ENCODE measurements around the gene CTPS1.

DNA sequence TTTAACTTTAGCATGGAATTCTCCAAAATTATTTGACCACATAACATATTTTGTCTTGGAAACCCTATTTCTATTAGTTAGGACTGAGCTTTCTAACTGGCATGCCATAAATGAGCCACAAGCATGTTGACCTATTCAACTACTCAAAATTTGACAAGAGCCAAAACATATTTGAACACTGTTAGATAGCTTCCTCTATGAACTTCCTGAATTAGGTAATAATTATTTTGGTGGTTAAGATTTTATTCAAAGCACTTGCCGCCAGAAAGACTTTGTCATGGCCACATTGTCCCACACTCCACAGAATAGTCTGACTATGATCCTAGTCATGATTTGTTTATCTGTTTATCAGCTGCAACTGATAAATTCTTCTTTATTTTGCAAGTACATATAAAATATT is 23.1 kb upstream of the CTPS1 start:
- TF ChIP-seq, protein P1, sequence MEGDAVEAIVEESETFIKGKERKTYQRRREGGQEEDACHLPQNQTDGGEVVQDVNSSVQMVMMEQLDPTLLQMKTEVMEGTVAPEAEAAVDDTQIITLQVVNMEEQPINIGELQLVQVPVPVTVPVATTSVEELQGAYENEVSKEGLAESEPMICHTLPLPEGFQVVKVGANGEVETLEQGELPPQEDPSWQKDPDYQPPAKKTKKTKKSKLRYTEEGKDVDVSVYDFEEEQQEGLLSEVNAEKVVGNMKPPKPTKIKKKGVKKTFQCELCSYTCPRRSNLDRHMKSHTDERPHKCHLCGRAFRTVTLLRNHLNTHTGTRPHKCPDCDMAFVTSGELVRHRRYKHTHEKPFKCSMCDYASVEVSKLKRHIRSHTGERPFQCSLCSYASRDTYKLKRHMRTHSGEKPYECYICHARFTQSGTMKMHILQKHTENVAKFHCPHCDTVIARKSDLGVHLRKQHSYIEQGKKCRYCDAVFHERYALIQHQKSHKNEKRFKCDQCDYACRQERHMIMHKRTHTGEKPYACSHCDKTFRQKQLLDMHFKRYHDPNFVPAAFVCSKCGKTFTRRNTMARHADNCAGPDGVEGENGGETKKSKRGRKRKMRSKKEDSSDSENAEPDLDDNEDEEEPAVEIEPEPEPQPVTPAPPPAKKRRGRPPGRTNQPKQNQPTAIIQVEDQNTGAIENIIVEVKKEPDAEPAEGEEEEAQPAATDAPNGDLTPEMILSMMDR (conservative IDR thresholded peaks at IDR 0.05 in 1 of 2, IDR thresholded peaks at IDR 0.05 in 1 of 2; ENCODE audit: low read depth in 1 of 2, low read length in 2 of 2) = no peak
- no peak for TF ChIP-seq EZH2 (IDR thresholded peaks at IDR 0.05; ENCODE audit: low read length, missing control alignments)

Data from fibroblast of lung (primary cell).